ENCODE measurements around the gene ULK1. TPM values are rescaled to one million over a fixed set of nuclear protein-coding genes. Genes with fewer than 3 reads are reported as not detected.
A peak's percentile ranks its signal among the peaks of the same experiment; 100 is the strongest.

Gene ULK1
- total and polyA plus RNA-seq, 12 donors: 2.9 to 123 (median 29.9) TPM

- Histone ChIP-seq H3K27ac (peak within 1 kb of the TSS; percentile 39 to 85 (median 78)), H3K4me1 (replicated peaks in 1 of 2) (peaks cover 7 to 11% of the 10 kb centered on the region in 2 donors), H3K4me3 (peak within 1 kb of the TSS; percentile 62 to 86 (median 74)), H3K27me3 (no peaks in the 10 kb centered on the region), H3K9me3 (replicated peaks in 1 of 3) (no peaks in the 10 kb centered on the region), H3K36me3 (replicated peaks in 1 of 2) (peaks cover 0 to 24% of the 10 kb centered on the region in 2 donors)
- intact Hi-C loops (cut with DNase I): no loop called here
- peak; percentile 95 to 97 (median 96) for DNase-seq
- peak; percentile 65 to 68 for TF ChIP-seq POLR2A (IDR thresholded peaks at IDR 0.05)
- TF ChIP-seq CTCF (IDR thresholded peaks at IDR 0.05): peak in 1 of 6 experiments; percentile 2
- WGBS, 4 donors: 0 to 1% (median 0%) methylated on average over 31 to 84 of the region's 84 CpGs
These were observed 34.5 kb downstream of the ULK1 start, which contains the start of gene PUS1 for GRCh38 chr12:131928711-131929580. TSS of gene PUS1 (plus strand) at chr12:131929276. CDS start at chr12:131929723, 447 bp downstream.

GRCh38 chr12:131929581-131930456, 35.4 kb downstream of the ULK1 start:
- TF ChIP-seq CTCF (IDR thresholded peaks at IDR 0.05) (no peak), POLR2A (IDR thresholded peaks at IDR 0.05) (no peak)
- no peaks in the 10 kb centered on the region for H3K27me3 ChIP-seq
- H3K36me3 ChIP-seq (replicated peaks in 1 of 2): peaks cover 0 to 31% of the 10 kb centered on the region in 2 donors
- H3K9me3 ChIP-seq (replicated peaks in 1 of 3): no peaks in the 10 kb centered on the region
- WGBS, 4 donors: 0 to 2% (median 1%) methylated on average over 4 to 87 of the region's 87 CpGs
- H3K27ac ChIP-seq: peak overlapping the region in 1 of 5 donors; percentile 85
- peak overlapping the region; percentile 62 to 86 (median 74) for H3K4me3 ChIP-seq
- peaks cover 7 to 11% of the 10 kb centered on the region in 2 donors for H3K4me1 ChIP-seq (replicated peaks in 1 of 2)
- intact Hi-C loops (cut with DNase I): no loop called here
- DNase-seq: peak in 1 of 7 donors; percentile 33

DNA sequence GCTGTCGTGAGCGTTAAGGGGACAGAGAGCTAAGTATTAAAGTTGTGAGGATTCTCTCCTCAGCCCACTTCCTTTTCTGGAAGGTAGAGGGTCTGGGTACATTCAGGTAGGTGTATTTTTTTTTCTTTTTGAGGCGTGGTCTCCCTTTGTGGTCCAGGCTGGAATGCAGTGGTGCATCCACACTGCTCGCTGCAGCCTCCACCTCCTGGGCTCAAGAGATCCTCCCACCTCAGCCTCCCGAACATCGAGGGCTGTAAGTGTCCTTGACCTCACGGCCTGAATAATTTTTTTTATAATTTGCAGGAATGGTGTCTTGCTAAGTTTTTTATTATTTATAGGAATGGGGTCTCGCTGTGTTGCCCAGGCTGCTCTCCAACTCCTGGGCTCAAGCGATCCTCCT, 36.1 kb downstream of the ULK1 start:
- H3K27ac ChIP-seq: no peak overlapping the region
- peaks cover 7 to 11% of the 10 kb centered on the region in 2 donors for H3K4me1 ChIP-seq (replicated peaks in 1 of 2)
- peaks cover 0 to 37% of the 10 kb centered on the region in 2 donors for H3K36me3 ChIP-seq (replicated peaks in 1 of 2)
- H3K27me3 ChIP-seq: no peaks in the 10 kb centered on the region
- intact Hi-C loops (cut with DNase I): no loop called here
- no peak for TF ChIP-seq CTCF (IDR thresholded peaks at IDR 0.05)
- no peak for TF ChIP-seq POLR2A (IDR thresholded peaks at IDR 0.05)
- no peak for DNase-seq
- H3K9me3 ChIP-seq (replicated peaks in 1 of 3): no peaks in the 10 kb centered on the region
- 68 to 80% (median 77%) methylated on average over 9 of the region's 9 CpGs for WGBS, 4 donors
- H3K4me3 ChIP-seq: peak overlapping the region in 1 of 4 donors; percentile 68

GRCh38 chr12:131933387-131933786, 39.0 kb downstream of the ULK1 start:
- Histone ChIP-seq H3K27me3 (no peaks in the 10 kb centered on the region), H3K9me3 (replicated peaks in 1 of 3) (no peaks in the 10 kb centered on the region), H3K36me3 (replicated peaks in 1 of 2) (peaks cover 0 to 38% of the 10 kb centered on the region in 2 donors), H3K27ac (no peak overlapping the region), H3K4me1 (replicated peaks in 1 of 2) (peaks cover 7 to 11% of the 10 kb centered on the region in 2 donors), H3K4me3 (no peak overlapping the region)
- WGBS, 4 donors: 93 to 96% (median 96%) methylated on average over 5 to 8 of the region's 8 CpGs
- DNase-seq: no peak
- TF ChIP-seq POLR2A (IDR thresholded peaks at IDR 0.05) (no peak), CTCF (IDR thresholded peaks at IDR 0.05) (no peak)
- intact Hi-C loops (cut with DNase I): no loop called here

Measured in adrenal gland (tissue), 12 donors.